ENCODE results near the gene STIP1. TPM values are rescaled to one million over a fixed set of nuclear protein-coding genes. Genes with fewer than 3 reads are reported as not detected.

Gene STIP1
- total and polyA plus RNA-seq, 2 donors (not counting 1 experiment from before 2014, with no cell fraction given): 98.8 to 147 TPM

DNA sequence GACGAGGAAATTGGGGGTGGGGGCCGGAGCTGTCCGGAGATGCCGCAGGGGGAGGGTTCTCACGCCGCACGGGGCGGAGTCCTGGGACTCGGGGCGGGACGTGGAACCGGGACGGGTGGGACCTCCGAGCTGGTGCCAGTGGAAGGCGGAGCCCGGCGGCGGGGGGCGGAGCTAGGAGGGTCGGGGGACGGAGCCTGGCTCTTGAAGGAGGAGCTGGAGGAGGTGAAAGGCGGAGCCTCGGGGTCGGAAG lies 55.2 kb downstream of the STIP1 start:
- peak overlapping the region; percentile 45 to 81 (median 55) for H3K4me3 ChIP-seq (replicated peaks in 1 of 4; ENCODE audit: control extremely low read depth in 1 of 4, insufficient read depth in 1 of 4, low read depth in 3 of 4, low read length in 4 of 4)
- H4K20me1 ChIP-seq (ENCODE audit: control insufficient read depth, extremely low read depth, insufficient read depth, low read length): no peaks in the 10 kb centered on the region
- peak; percentile 97 to 99 for DNase-seq (ENCODE audit: low read depth in 2 of 2)
- peaks cover 15% of the 10 kb centered on the region for H3K36me3 ChIP-seq (ENCODE audit: control insufficient read depth, insufficient read depth, low read length)
- H3K4me2 ChIP-seq (ENCODE audit: extremely low read depth, insufficient read depth, low read length): peak overlapping the region; percentile 15
- peaks cover 20% of the 10 kb centered on the region for H3K4me1 ChIP-seq (ENCODE audit: control insufficient read depth, extremely low read depth, insufficient read depth, low read length)
- no peak for TF ChIP-seq EZH2 (IDR thresholded peaks at IDR 0.05; ENCODE audit: low read length, missing control alignments)
- TF ChIP-seq, protein P1, sequence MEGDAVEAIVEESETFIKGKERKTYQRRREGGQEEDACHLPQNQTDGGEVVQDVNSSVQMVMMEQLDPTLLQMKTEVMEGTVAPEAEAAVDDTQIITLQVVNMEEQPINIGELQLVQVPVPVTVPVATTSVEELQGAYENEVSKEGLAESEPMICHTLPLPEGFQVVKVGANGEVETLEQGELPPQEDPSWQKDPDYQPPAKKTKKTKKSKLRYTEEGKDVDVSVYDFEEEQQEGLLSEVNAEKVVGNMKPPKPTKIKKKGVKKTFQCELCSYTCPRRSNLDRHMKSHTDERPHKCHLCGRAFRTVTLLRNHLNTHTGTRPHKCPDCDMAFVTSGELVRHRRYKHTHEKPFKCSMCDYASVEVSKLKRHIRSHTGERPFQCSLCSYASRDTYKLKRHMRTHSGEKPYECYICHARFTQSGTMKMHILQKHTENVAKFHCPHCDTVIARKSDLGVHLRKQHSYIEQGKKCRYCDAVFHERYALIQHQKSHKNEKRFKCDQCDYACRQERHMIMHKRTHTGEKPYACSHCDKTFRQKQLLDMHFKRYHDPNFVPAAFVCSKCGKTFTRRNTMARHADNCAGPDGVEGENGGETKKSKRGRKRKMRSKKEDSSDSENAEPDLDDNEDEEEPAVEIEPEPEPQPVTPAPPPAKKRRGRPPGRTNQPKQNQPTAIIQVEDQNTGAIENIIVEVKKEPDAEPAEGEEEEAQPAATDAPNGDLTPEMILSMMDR (conservative IDR thresholded peaks at IDR 0.05 in 1 of 2, IDR thresholded peaks at IDR 0.05 in 1 of 2; ENCODE audit: low read depth in 1 of 2, low read length in 2 of 2): no peak
- peak overlapping the region; percentile 94 for H3K9ac ChIP-seq (ENCODE audit: insufficient read depth, low read length)
- peaks cover 37% of the 10 kb centered on the region for H3K79me2 ChIP-seq (ENCODE audit: control insufficient read depth, insufficient read depth, low read length)
- no peaks in the 10 kb centered on the region for H3K9me3 ChIP-seq (ENCODE audit: control insufficient read depth, insufficient read depth, low read depth, low read length)
- H2AFZ ChIP-seq (ENCODE audit: low read length): no peak overlapping the region
- H3K27ac ChIP-seq (ENCODE audit: insufficient read depth, low read length): peak overlapping the region; percentile 96
- no peaks in the 10 kb centered on the region for H3K27me3 ChIP-seq (ENCODE audit: control insufficient read depth, insufficient read depth, low read length)

GRCh38 chr11:64241491-64242374 lies 55.8 kb downstream of the STIP1 start:
- Histone ChIP-seq H3K79me2 (ENCODE audit: control insufficient read depth, insufficient read depth, low read length) (peaks cover 38% of the 10 kb centered on the region), H3K36me3 (ENCODE audit: control insufficient read depth, insufficient read depth, low read length) (peaks cover 15% of the 10 kb centered on the region), H3K4me3 (replicated peaks in 1 of 4; ENCODE audit: control extremely low read depth in 1 of 4, insufficient read depth in 1 of 4, low read depth in 3 of 4, low read length in 4 of 4) (peak overlapping the region; percentile 68 to 92 (median 84)), H3K27me3 (ENCODE audit: control insufficient read depth, insufficient read depth, low read length) (no peaks in the 10 kb centered on the region), H4K20me1 (ENCODE audit: control insufficient read depth, extremely low read depth, insufficient read depth, low read length) (no peaks in the 10 kb centered on the region), H3K27ac (ENCODE audit: insufficient read depth, low read length) (peak overlapping the region; percentile 78), H3K4me1 (ENCODE audit: control insufficient read depth, extremely low read depth, insufficient read depth, low read length) (peaks cover 20% of the 10 kb centered on the region), H3K9ac (ENCODE audit: insufficient read depth, low read length) (peak overlapping the region; percentile 78), H2AFZ (ENCODE audit: low read length) (no peak overlapping the region), H3K4me2 (ENCODE audit: extremely low read depth, insufficient read depth, low read length) (peak overlapping the region; percentile 81), H3K9me3 (ENCODE audit: control insufficient read depth, insufficient read depth, low read depth, low read length) (no peaks in the 10 kb centered on the region)
- DNase-seq (ENCODE audit: low read depth in 2 of 2): peak in 1 of 2 donors; percentile 48
- TF ChIP-seq, protein P1 (conservative IDR thresholded peaks at IDR 0.05 in 1 of 2, IDR thresholded peaks at IDR 0.05 in 1 of 2; ENCODE audit: low read depth in 1 of 2, low read length in 2 of 2): no peak
- no peak for TF ChIP-seq EZH2 (IDR thresholded peaks at IDR 0.05; ENCODE audit: low read length, missing control alignments)

- Histone ChIP-seq H3K4me2 (ENCODE audit: extremely low read depth, insufficient read depth, low read length) (no peak overlapping the region), H3K79me2 (ENCODE audit: control insufficient read depth, insufficient read depth, low read length) (peaks cover 38% of the 10 kb centered on the region), H3K9ac (ENCODE audit: insufficient read depth, low read length) (no peak overlapping the region), H3K36me3 (ENCODE audit: control insufficient read depth, insufficient read depth, low read length) (peaks cover 7% of the 10 kb centered on the region), H3K27me3 (ENCODE audit: control insufficient read depth, insufficient read depth, low read length) (no peaks in the 10 kb centered on the region), H3K4me1 (ENCODE audit: control insufficient read depth, extremely low read depth, insufficient read depth, low read length) (peaks cover 23% of the 10 kb centered on the region), H3K9me3 (ENCODE audit: control insufficient read depth, insufficient read depth, low read depth, low read length) (no peaks in the 10 kb centered on the region), H3K4me3 (replicated peaks in 1 of 4; ENCODE audit: control extremely low read depth in 1 of 4, insufficient read depth in 1 of 4, low read depth in 3 of 4, low read length in 4 of 4) (peak overlapping the region in 1 of 4 experiments; percentile 92), H3K27ac (ENCODE audit: insufficient read depth, low read length) (no peak overlapping the region), H2AFZ (ENCODE audit: low read length) (no peak overlapping the region), H4K20me1 (ENCODE audit: control insufficient read depth, extremely low read depth, insufficient read depth, low read length) (no peaks in the 10 kb centered on the region)
- no peak for DNase-seq (ENCODE audit: low read depth in 2 of 2)
- TF ChIP-seq, protein P1 (conservative IDR thresholded peaks at IDR 0.05 in 1 of 2, IDR thresholded peaks at IDR 0.05 in 1 of 2; ENCODE audit: low read depth in 1 of 2, low read length in 2 of 2): no peak
- no peak for TF ChIP-seq EZH2 (IDR thresholded peaks at IDR 0.05; ENCODE audit: low read length, missing control alignments)
Observed at GRCh38 chr11:64243236-64243854, 57.4 kb downstream of the STIP1 start.
